ENCODE data around the gene NR5A2. TPM values are rescaled to one million over a fixed set of nuclear protein-coding genes. Genes with fewer than 3 reads are reported as not detected.

Gene NR5A2
- total and polyA plus RNA-seq, 7 experiments from 2014 or later: 0.10 TPM; not detected in 6

- POLR2A ChIA-PET: no interaction called here
Observed at GRCh38 chr1:200221614-200222282, 194.2 kb downstream of the NR5A2 start.

DNA sequence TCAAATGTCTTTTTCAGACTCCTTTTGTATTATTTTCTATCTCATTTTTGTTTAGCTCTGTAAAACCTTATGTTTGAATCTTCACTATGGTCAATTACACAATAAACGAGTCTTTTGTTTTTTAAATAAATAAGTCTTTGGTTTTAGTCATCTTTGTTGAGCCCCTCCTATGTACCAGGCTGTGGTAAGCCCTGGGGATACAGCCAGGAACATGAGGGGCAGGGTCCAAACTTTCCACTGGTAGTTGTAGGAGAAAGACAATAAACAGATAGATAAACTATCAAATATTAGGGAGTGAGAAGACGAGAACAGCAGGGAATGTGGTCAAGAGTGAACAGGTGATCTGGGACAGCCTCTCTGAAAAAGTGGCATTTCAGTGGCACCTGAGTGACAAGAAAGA is 195.7 kb downstream of the NR5A2 start:
- Mint-ChIP-seq H3K4me3 (no peak overlapping the region), H3K27me3 (peaks cover 2 to 20% (median 8%) of the 10 kb centered on the region in 5 donors), H3K4me1 (peaks cover 11 to 27% (median 23%) of the 10 kb centered on the region in 7 donors), H3K9me3 (peaks cover 0 to 3% (median 0%) of the 10 kb centered on the region in 11 donors), H3K27ac (no peak overlapping the region), H3K36me3 (peaks cover 0 to 4% (median 3%) of the 10 kb centered on the region in 5 donors)
- Histone ChIP-seq H3K27me3 (ENCODE audit: control insufficient read depth in 2 of 2, insufficient read depth in 2 of 2, low read length in 2 of 2) (no peaks in the 10 kb centered on the region), H3K27ac (ENCODE audit: low read depth, low read length) (no peak overlapping the region), H3K4me3 (ENCODE audit: low read length) (no peak overlapping the region), H3K9me3 (ENCODE audit: control insufficient read depth in 2 of 3, low read length in 3 of 3) (no peaks in the 10 kb centered on the region), H3K4me1 (ENCODE audit: control insufficient read depth in 2 of 2, insufficient read depth in 2 of 2, low read length in 2 of 2) (no peaks in the 10 kb centered on the region), H3K36me3 (ENCODE audit: control insufficient read depth in 2 of 3, insufficient read depth in 3 of 3, low read length in 3 of 3) (no peaks in the 10 kb centered on the region)
- ChIA-PET CTCF (no interaction called here), POLR2A (interaction anchor here (0.7 kb wide), 1 partner anchor 1213 kb away, joined by 3 read pairs; no protein-coding TSS in a partner anchor)
- ATAC-seq (no peak), DNase-seq (no peak)
- intact Hi-C loops (cut with micrococcal nuclease): no loop called here

More at GRCh38 chr1:200221614-200222282, 194.2 kb downstream of the NR5A2 start:
- Mint-ChIP-seq H3K4me1 (peaks cover 9 to 32% (median 18%) of the 10 kb centered on the region in 7 donors), H3K4me3 (no peak overlapping the region), H3K27ac (peak overlapping the region in 1 of 9 donors; percentile 3), H3K27me3 (peaks cover 0 to 20% (median 7%) of the 10 kb centered on the region in 5 donors), H3K9me3 (peaks cover 0 to 4% (median 0%) of the 10 kb centered on the region in 11 donors), H3K36me3 (peaks cover 0 to 4% (median 3%) of the 10 kb centered on the region in 5 donors)
- CTCF ChIA-PET: no interaction called here
- H3K27ac ChIP-seq (ENCODE audit: low read depth, low read length): no peak overlapping the region
- ATAC-seq (no peak), DNase-seq (no peak)
- H3K36me3 ChIP-seq (ENCODE audit: control insufficient read depth in 2 of 3, insufficient read depth in 3 of 3, low read length in 3 of 3): no peaks in the 10 kb centered on the region
- no peaks in the 10 kb centered on the region for H3K27me3 ChIP-seq (ENCODE audit: control insufficient read depth in 2 of 2, insufficient read depth in 2 of 2, low read length in 2 of 2)
- intact Hi-C loops (cut with micrococcal nuclease): no loop called here
- H3K9me3 ChIP-seq (ENCODE audit: control insufficient read depth in 2 of 3, low read length in 3 of 3): no peaks in the 10 kb centered on the region
- H3K4me1 ChIP-seq (ENCODE audit: control insufficient read depth in 2 of 2, insufficient read depth in 2 of 2, low read length in 2 of 2): no peaks in the 10 kb centered on the region
- H3K4me3 ChIP-seq (ENCODE audit: low read length): no peak overlapping the region

DNA sequence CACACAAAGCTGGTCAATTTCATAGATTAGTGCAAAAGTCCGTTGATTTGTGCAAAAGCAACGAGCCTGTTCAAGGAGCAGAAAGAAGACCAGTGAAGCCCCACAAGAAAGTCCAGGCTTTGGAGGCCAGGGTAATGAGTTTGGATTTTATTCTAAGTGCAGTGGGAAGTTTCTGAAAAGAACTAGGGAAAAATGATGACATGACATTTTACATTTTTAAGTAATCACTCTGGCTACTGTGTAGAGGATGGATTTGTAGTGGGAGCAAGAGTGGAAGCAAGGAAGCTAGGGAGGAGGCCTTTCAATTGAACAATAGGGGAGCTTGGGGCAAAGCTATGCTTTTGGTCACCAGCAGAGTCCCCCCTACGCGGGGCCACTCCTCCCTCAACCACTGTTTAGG is 196.1 kb downstream of the NR5A2 start:
- peaks cover 11 to 28% (median 25%) of the 10 kb centered on the region in 7 donors for H3K4me1 Mint-ChIP-seq
- H3K4me3 Mint-ChIP-seq: no peak overlapping the region
- POLR2A ChIA-PET: no interaction called here
- Histone ChIP-seq H3K27ac (ENCODE audit: low read depth, low read length) (no peak overlapping the region), H3K4me1 (ENCODE audit: control insufficient read depth in 2 of 2, insufficient read depth in 2 of 2, low read length in 2 of 2) (no peaks in the 10 kb centered on the region), H3K4me3 (ENCODE audit: low read length) (no peak overlapping the region), H3K9me3 (ENCODE audit: control insufficient read depth in 2 of 3, low read length in 3 of 3) (no peaks in the 10 kb centered on the region), H3K27me3 (ENCODE audit: control insufficient read depth in 2 of 2, insufficient read depth in 2 of 2, low read length in 2 of 2) (no peaks in the 10 kb centered on the region), H3K36me3 (ENCODE audit: control insufficient read depth in 2 of 3, insufficient read depth in 3 of 3, low read length in 3 of 3) (no peaks in the 10 kb centered on the region)
- H3K27ac Mint-ChIP-seq: no peak overlapping the region
- ATAC-seq (no peak), DNase-seq (no peak)
- H3K27me3 Mint-ChIP-seq: peaks cover 6 to 18% (median 7%) of the 10 kb centered on the region in 5 donors
- peaks cover 0 to 3% (median 0%) of the 10 kb centered on the region in 11 donors for H3K9me3 Mint-ChIP-seq
- H3K36me3 Mint-ChIP-seq: peaks cover 0 to 4% (median 3%) of the 10 kb centered on the region in 5 donors
- CTCF ChIA-PET: no interaction called here
- intact Hi-C loops (cut with micrococcal nuclease): no loop called here

GRCh38 chr1:200224315-200224714 is 196.8 kb downstream of the NR5A2 start:
- no peaks in the 10 kb centered on the region for H3K9me3 ChIP-seq (ENCODE audit: control insufficient read depth in 2 of 3, low read length in 3 of 3)
- intact Hi-C loops (cut with micrococcal nuclease): no loop called here
- Mint-ChIP-seq H3K9me3 (peaks cover 0 to 3% (median 0%) of the 10 kb centered on the region in 11 donors), H3K27me3 (peaks cover 0 to 11% (median 9%) of the 10 kb centered on the region in 5 donors), H3K36me3 (peaks cover 0 to 4% (median 3%) of the 10 kb centered on the region in 5 donors), H3K4me1 (peaks cover 11 to 28% (median 23%) of the 10 kb centered on the region in 7 donors), H3K27ac (no peak overlapping the region), H3K4me3 (no peak overlapping the region)
- ChIA-PET POLR2A (no interaction called here), CTCF (interaction anchor here (0.5 kb wide), 1 partner anchor 1655 kb away, joined by 3 read pairs; no protein-coding TSS in a partner anchor)
- no peak overlapping the region for H3K4me3 ChIP-seq (ENCODE audit: low read length)
- H3K4me1 ChIP-seq (ENCODE audit: control insufficient read depth in 2 of 2, insufficient read depth in 2 of 2, low read length in 2 of 2): no peaks in the 10 kb centered on the region
- H3K27ac ChIP-seq (ENCODE audit: low read depth, low read length): no peak overlapping the region
- DNase-seq: no peak
- H3K36me3 ChIP-seq (ENCODE audit: control insufficient read depth in 2 of 3, insufficient read depth in 3 of 3, low read length in 3 of 3): no peaks in the 10 kb centered on the region
- ATAC-seq: no peak
- no peaks in the 10 kb centered on the region for H3K27me3 ChIP-seq (ENCODE audit: control insufficient read depth in 2 of 2, insufficient read depth in 2 of 2, low read length in 2 of 2)

DNA sequence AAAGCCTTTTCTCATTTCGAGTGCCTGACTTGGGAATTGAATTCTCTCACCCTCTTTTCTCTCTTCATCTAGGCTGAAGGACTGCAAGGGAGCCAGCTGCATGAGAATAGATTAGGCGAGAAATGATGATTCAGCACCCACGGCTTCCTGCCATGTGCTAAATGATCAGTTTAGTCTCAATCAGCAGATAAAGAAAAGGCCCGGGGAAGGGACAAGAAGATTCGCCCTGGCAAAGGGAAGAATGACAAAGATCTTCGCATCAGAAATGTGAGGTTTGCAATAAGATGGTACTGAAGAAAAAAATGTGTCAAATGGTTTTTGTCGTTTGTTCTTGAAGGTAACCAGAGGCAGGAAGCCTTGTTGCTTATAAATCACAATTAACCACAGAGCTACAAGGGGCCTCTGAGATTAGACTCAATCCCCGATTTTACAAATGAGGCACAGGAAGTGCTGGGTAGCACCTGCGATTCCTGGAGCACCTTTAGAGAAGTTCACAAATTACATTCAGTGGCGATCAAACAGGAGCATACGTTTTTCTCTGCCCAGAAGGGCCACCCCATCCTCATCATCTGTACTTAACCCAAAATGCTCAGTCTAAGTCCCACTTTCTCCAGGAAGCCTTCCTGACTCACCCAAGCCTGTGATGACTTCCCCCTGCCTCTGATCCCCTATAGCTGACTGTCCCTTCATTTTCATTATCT is 198.9 kb downstream of the NR5A2 start:
- Mint-ChIP-seq H3K27ac (peak overlapping the region in 5 of 9 donors; percentile 22 to 75 (median 57)), H3K4me1 (peaks cover 11 to 28% (median 23%) of the 10 kb centered on the region in 7 donors), H3K9me3 (peaks cover 0 to 3% (median 0%) of the 10 kb centered on the region in 11 donors), H3K27me3 (peaks cover 0 to 10% (median 9%) of the 10 kb centered on the region in 5 donors), H3K4me3 (peak overlapping the region; percentile 30 to 73 (median 58)), H3K36me3 (peaks cover 0 to 4% (median 3%) of the 10 kb centered on the region in 5 donors)
- H3K27me3 ChIP-seq (ENCODE audit: control insufficient read depth in 2 of 2, insufficient read depth in 2 of 2, low read length in 2 of 2): no peaks in the 10 kb centered on the region
- ChIA-PET CTCF (no interaction called here), POLR2A (no interaction called here)
- peak; percentile 36 for ATAC-seq
- peak in 6 of 9 donors; percentile 8 to 25 (median 18) for DNase-seq
- no peaks in the 10 kb centered on the region for H3K36me3 ChIP-seq (ENCODE audit: control insufficient read depth in 2 of 3, insufficient read depth in 3 of 3, low read length in 3 of 3)
- intact Hi-C loops (cut with micrococcal nuclease): no loop called here
- H3K4me1 ChIP-seq (ENCODE audit: control insufficient read depth in 2 of 2, insufficient read depth in 2 of 2, low read length in 2 of 2): no peaks in the 10 kb centered on the region
- no peak overlapping the region for H3K27ac ChIP-seq (ENCODE audit: low read depth, low read length)
- peak overlapping the region; percentile 20 for H3K4me3 ChIP-seq (ENCODE audit: low read length)
- no peaks in the 10 kb centered on the region for H3K9me3 ChIP-seq (ENCODE audit: control insufficient read depth in 2 of 3, low read length in 3 of 3)

- peaks cover 11 to 28% (median 22%) of the 10 kb centered on the region in 7 donors for H3K4me1 Mint-ChIP-seq
- ChIA-PET POLR2A (no interaction called here), CTCF (no interaction called here)
- ATAC-seq (no peak), DNase-seq (no peak)
- H3K27ac ChIP-seq (ENCODE audit: low read depth, low read length): no peak overlapping the region
- no peaks in the 10 kb centered on the region for H3K36me3 ChIP-seq (ENCODE audit: control insufficient read depth in 2 of 3, insufficient read depth in 3 of 3, low read length in 3 of 3)
- H3K4me1 ChIP-seq (ENCODE audit: control insufficient read depth in 2 of 2, insufficient read depth in 2 of 2, low read length in 2 of 2): no peaks in the 10 kb centered on the region
- H3K36me3 Mint-ChIP-seq: peaks cover 0 to 3% (median 0%) of the 10 kb centered on the region in 5 donors
- H3K9me3 Mint-ChIP-seq: no peaks in the 10 kb centered on the region
- no peaks in the 10 kb centered on the region for H3K27me3 ChIP-seq (ENCODE audit: control insufficient read depth in 2 of 2, insufficient read depth in 2 of 2, low read length in 2 of 2)
- H3K4me3 Mint-ChIP-seq: peak overlapping the region in 7 of 10 donors; percentile 10 to 66 (median 56)
- no peaks in the 10 kb centered on the region for H3K9me3 ChIP-seq (ENCODE audit: control insufficient read depth in 2 of 3, low read length in 3 of 3)
- intact Hi-C loops (cut with micrococcal nuclease): no loop called here
- H3K27me3 Mint-ChIP-seq: peaks cover 0 to 9% (median 6%) of the 10 kb centered on the region in 5 donors
- H3K27ac Mint-ChIP-seq: peak overlapping the region in 3 of 9 donors; percentile 22 to 72 (median 34)
- H3K4me3 ChIP-seq (ENCODE audit: low read length): no peak overlapping the region
Observed at GRCh38 chr1:200226969-200227303, 199.4 kb downstream of the NR5A2 start.

All from naive thymus-derived CD4-positive, alpha-beta T cell (primary cell).